Epithelial cell of esophagus (primary cell): ENCODE data around the gene COL15A1.
A peak's percentile ranks its signal among the peaks of the same experiment; 100 is the strongest.

ENCODE experiments used
- DNase-seq: peaks from one replicate; pipeline ENCODE4 v3.0.0; 2010; ENCODE audit warnings: low read depth
- H3K4me3 ChIP-seq: 2 replicates; pipeline ENCODE4 v1.5.1; 2011; ENCODE audit warnings: mild to moderate bottlenecking, low read length, control low read depth
- CTCF ChIP-seq: IDR thresholded peaks from 2 replicates; pipeline ENCODE4 v1.5.1; 2011; ENCODE audit warnings: low read depth, mild to moderate bottlenecking, low read length, control low read depth, inconsistent platforms; ENCODE audit not compliant: insufficient read depth; ENCODE audit errors: missing control alignments

COL15A1 gene

GRCh38 chr9:99056886-99057664 is 113.4 kb downstream of the COL15A1 start:
- no peak for TF ChIP-seq CTCF
- peak; percentile 88 for DNase-seq
- no peak overlapping the region for H3K4me3 ChIP-seq

DNA sequence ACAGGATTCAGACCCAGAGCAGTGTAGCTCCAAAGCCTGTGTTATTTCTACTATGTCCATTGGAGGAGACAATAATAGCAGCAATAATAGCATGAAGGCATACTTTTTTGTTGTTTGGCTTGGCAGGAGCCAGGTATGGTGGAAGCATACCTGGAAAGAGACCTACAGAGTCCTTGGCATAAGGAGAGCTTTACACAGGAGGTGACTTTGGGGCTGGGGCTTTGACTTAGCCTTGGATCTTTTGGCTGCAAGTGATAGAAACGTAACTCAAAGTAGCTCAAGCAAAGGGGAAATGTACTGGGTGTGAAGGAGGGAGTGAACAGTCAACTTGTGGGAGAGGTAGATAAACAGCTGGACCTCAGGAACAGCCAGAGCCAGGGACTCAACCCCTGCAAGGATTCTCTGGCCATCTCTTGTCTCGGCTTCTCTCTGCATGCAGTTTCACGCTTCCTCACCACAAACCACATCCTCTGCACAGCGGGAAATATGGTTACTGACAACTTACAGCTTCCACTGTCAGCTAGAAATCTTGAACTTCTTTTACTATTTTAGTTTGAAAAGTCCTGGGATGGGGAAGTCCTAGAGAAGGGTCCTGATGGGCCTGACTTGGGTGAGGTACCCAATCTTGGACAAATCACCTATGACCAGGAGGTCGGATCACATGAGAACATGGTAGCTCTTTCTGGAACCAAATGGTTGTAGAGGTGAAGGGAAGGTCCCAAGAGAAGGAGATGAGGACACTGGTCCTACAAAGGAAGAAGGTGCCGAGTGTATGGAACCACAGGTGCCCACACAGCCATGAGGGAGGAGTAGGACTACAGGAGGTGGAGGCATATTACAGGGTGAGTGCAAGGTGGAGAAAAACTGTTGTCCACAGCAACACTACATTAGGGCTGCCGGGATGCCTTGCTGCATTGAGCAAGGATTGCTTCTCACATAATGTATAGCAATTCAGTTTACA is 114.2 kb downstream of the COL15A1 start:
- H3K4me3 ChIP-seq = no peak overlapping the region
- no peak for TF ChIP-seq CTCF
- DNase-seq = peak; percentile 57

GRCh38 chr9:99058964-99059921 is 115.5 kb downstream of the COL15A1 start:
- no peak overlapping the region for H3K4me3 ChIP-seq
- DNase-seq = no peak
- TF ChIP-seq CTCF = no peak

DNA sequence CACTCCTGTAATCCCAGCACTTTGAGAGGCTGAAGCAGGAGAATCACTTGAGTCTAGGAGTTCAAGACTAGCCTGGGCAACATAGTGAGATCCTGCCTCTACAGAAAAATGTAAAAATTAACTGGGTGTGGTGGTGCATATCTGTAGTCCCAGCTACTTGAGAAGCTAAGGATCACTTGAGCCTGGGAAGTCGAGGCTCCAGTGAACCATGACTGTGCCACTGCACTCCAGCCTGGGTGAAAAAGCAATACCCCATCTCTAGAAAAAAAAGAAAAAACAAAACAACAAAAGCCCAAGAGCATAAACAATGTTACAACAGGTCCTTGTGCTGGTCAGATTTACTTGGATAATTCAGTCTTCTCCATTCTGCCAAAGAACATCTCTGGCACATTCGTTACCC is 116.9 kb downstream of the COL15A1 start:
- no peak overlapping the region for H3K4me3 ChIP-seq
- DNase-seq = no peak
- TF ChIP-seq CTCF = no peak

DNA sequence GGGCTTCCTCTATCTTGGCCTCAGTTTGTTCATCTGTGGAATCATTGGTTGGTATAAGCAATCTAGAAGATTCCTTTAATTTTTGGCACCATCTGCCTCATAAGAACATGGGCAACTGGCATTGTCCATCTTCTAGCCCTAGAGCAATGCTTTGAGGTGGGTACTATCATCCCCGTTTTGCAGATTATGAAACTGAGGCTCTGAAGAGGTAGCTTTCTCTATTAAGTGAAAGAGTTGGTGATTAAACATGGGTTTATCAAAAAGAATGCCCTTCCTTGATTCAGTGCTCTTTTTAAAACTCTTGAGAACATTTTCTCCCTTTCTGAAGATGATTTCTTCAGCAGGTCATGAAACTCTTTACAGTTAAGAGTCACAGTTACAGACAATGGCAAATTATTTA is 118.8 kb downstream of the COL15A1 start:
- no peak for DNase-seq
- no peak overlapping the region for H3K4me3 ChIP-seq
- no peak for TF ChIP-seq CTCF

- no peak for TF ChIP-seq CTCF
- no peak overlapping the region for H3K4me3 ChIP-seq
Observed at GRCh38 chr9:99063522-99063921, 119.8 kb downstream of the COL15A1 start.

More at GRCh38 chr9:99063522-99063921, 119.8 kb downstream of the COL15A1 start:
- DNase-seq = no peak
